A549 (cell line): ENCODE results near the gene C14orf119.

Experiments used
- CEBPB ChIP-seq, 2 experiments: fragments of >200 bp in 1 of 2; sonication (Bioruptor Twin) in 1 of 2; formaldehyde crosslinking in 1 of 2; IDR thresholded peaks; 2 replicates each; pipeline ENCODE4 v1.6.1; 2012 to 2016
- CHD2 ChIP-seq: fragments of 150-350 bp; IDR thresholded peaks from 2 replicates; pipeline ENCODE4 v1.6.1; 2014; ENCODE audit warnings: low read length; ENCODE audit not compliant: partially characterized antibody
- NR3C1 ChIP-seq: fragments of >200 bp; sonication (Bioruptor Twin); formaldehyde crosslinking; IDR thresholded peaks from 3 replicates; pipeline ENCODE4 v1.6.1; 2017
- ZNF302 ChIP-seq: fragments of 250-450 bp; sonication (Bioruptor Pico); IDR thresholded peaks from 2 replicates; pipeline ENCODE4 v1.9.0; 2021; ENCODE audit warnings: inconsistent platforms, mild to moderate bottlenecking, moderate library complexity

GRCh38 chr14:23052182-23052623, 43.1 kb upstream of the C14orf119 start:
- TF ChIP-seq ZNF302 (CRISPR knock-in tag) (no peak), NR3C1 (no peak), CEBPB (IDR thresholded peaks at IDR 0.05) (no peak), CHD2 (no peak)
